ENCODE data around the gene RAG2.

The RAG2 gene

DNA sequence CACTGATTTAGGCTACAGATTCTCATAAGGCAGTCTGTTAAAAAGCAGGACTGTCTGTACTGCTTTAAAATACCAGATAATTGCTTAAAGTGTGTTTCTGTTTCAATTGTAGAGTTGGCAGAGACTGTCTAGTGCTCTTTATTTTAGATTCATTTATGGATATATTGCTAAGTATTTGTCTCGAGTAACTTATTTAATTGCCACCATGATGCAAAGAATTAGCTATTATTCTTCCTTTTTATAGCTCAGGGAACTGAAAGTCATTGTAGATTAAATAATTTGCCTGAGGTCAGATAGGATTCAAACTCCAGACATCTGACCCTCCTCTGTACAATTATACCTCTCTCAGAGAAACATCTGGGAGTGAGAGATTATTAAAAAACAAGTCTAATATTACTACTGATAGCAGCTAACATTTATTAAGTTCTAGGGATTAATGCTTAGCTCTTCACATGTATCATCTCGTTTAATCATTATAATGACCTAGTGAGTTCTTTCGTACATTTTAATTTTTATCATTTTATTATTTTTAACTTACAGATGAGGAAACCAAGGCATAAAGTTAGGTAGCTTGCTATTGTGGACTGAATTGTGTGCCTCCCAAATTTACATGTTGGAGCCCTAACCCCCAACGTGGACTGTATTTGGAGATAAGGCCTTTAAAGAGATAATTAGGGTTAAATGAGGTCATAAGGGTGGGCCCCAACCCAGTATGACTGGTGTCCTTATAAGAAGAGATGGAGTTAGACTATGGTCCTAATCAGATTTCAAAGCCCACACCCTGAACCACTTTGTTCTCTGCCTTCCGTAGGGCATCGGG lies 19.7 kb upstream of the RAG2 start:
- TF ChIP-seq, protein P1, sequence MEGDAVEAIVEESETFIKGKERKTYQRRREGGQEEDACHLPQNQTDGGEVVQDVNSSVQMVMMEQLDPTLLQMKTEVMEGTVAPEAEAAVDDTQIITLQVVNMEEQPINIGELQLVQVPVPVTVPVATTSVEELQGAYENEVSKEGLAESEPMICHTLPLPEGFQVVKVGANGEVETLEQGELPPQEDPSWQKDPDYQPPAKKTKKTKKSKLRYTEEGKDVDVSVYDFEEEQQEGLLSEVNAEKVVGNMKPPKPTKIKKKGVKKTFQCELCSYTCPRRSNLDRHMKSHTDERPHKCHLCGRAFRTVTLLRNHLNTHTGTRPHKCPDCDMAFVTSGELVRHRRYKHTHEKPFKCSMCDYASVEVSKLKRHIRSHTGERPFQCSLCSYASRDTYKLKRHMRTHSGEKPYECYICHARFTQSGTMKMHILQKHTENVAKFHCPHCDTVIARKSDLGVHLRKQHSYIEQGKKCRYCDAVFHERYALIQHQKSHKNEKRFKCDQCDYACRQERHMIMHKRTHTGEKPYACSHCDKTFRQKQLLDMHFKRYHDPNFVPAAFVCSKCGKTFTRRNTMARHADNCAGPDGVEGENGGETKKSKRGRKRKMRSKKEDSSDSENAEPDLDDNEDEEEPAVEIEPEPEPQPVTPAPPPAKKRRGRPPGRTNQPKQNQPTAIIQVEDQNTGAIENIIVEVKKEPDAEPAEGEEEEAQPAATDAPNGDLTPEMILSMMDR (conservative IDR thresholded peaks at IDR 0.05; ENCODE audit: low read depth, low read length), result no peak
- DNase-seq (ENCODE audit: low read depth), result no peak
- H3K4me3 ChIP-seq (ENCODE audit: low read depth, low read length), result no peak overlapping the region

DNA sequence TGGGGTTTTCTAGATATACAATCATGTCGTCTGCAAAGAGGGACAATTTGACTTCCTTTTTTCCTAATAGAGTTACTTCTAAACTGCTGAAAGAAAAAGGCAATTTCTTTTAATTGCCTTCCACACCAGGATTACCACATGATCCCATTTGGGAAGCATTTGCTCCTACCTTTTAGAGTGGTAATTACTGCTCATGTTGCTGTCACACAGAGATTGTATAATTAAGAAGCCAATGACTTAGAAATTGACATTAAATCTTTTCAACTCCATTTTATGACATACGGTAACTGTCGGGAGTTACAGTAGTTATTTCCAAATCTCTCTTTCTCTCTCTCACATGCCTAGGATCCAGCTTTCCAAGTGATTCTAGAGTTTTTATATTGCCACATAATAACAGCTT lies 17.8 kb upstream of the RAG2 start:
- DNase-seq (ENCODE audit: low read depth), result no peak
- TF ChIP-seq, protein P1 (conservative IDR thresholded peaks at IDR 0.05; ENCODE audit: low read depth, low read length), result no peak
- no peak overlapping the region for H3K4me3 ChIP-seq (ENCODE audit: low read depth, low read length)

DNA sequence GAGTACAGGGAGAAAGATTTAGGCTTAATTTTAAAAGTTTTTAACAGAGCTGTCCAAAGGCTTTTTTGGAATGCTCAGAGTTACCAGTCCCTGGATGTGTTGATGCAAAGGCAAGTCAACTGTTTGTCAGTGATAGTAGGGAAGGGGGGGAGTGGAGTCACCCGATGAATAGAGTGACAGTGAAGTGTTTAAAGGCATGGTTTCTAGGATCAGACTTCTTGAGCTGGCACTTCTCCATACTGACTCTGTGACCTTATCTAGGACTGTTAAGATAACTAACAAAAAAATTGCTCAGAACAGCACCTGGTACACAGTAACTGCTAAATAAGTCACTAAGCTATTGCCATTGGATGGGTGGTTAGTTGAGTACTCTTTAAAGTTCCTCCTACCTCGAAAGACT lies 11.3 kb upstream of the RAG2 start:
- DNase-seq (ENCODE audit: low read depth), result no peak
- TF ChIP-seq, protein P1 (conservative IDR thresholded peaks at IDR 0.05; ENCODE audit: low read depth, low read length), result no peak
- no peak overlapping the region for H3K4me3 ChIP-seq (ENCODE audit: low read depth, low read length)

GRCh38 chr11:36608491-36609199 lies 10.6 kb upstream of the RAG2 start:
- no peak for DNase-seq (ENCODE audit: low read depth)
- TF ChIP-seq, protein P1 (conservative IDR thresholded peaks at IDR 0.05; ENCODE audit: low read depth, low read length), result no peak
- no peak overlapping the region for H3K4me3 ChIP-seq (ENCODE audit: low read depth, low read length)

DNA sequence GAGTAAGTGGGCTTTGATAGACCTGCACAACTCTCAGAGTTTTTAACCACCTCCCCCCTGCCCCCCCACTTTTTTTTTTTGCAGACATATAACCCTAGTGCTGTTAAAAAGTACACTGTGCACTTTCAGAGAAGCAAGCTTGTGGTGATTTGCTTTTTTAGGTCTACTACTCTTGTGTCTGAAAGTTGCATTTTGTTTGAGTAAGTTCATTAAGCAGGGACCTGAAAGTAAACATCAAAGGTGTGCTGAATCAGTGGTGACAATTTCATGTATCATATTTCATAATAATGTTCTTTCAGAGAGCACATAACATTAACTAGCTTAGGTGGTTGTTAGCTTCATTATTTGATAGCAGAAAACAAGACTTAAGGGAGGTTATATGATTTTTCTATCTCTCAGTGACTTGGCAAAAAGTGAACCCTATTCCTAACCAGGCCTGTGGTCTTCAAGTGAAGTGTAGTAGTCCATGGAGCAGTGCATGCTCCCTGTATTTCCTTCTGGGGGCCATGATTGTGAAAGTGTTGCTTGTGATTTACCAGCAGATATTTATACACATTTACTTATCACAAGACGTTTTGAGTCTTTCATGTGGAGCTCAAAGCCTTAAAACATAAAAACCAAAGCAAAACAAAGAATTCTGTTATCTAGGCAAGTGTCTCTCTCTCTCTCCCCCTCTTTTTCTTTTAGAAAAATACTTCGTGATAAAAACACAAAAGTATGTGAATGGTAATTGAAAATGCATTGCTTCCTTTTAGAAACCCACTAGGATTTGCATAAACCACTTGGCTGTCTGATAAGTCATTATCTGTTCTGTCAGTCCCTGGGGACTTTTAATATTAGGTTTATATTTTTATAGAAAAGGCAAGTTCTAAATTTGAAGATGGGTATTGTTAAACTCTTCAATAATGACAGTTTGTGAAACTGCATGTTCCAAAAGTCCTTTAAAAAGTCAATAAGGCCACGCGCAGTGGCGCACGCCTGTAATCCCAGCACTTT lies 7.5 kb upstream of the RAG2 start:
- TF ChIP-seq, protein P1 (conservative IDR thresholded peaks at IDR 0.05; ENCODE audit: low read depth, low read length), result no peak
- no peak overlapping the region for H3K4me3 ChIP-seq (ENCODE audit: low read depth, low read length)
- no peak for DNase-seq (ENCODE audit: low read depth)

GRCh38 chr11:36602135-36602534 lies 4.1 kb upstream of the RAG2 start:
- no peak for DNase-seq (ENCODE audit: low read depth)
- TF ChIP-seq, protein P1 (conservative IDR thresholded peaks at IDR 0.05; ENCODE audit: low read depth, low read length), result no peak
- H3K4me3 ChIP-seq (ENCODE audit: low read depth, low read length), result no peak overlapping the region
